Fibroblast of lung (primary cell): ENCODE results near the gene PIGR. TPM values are rescaled to one million over a fixed set of nuclear protein-coding genes. Genes with fewer than 3 reads are reported as not detected.
A peak's percentile ranks its signal among the peaks of the same experiment; 100 is the strongest.

Experiments
- DNase-seq, 2 donors: peaks; one replicate each; pipeline versions ENCODE4 v3.0.0 to v3.0.0-alpha.2; 2010; ENCODE audit warnings: low read depth in 2 of 2
- H2AFZ ChIP-seq: 2 replicates; pipeline ENCODE4 v1.5.1; 2012; ENCODE audit warnings: low read length, control low read depth, inconsistent platforms
- H3K27ac ChIP-seq: 2 replicates; pipeline ENCODE4 v1.5.1; 2011; ENCODE audit warnings: low read length, control low read depth; ENCODE audit not compliant: insufficient read depth
- H3K27me3 ChIP-seq: 2 replicates; pipeline ENCODE4 v1.5.1; 2011; ENCODE audit warnings: mild to moderate bottlenecking, low read length; ENCODE audit not compliant: control insufficient read depth, insufficient read depth
- H3K36me3 ChIP-seq: 2 replicates; pipeline ENCODE4 v1.5.1; 2011; ENCODE audit warnings: low read length; ENCODE audit not compliant: control insufficient read depth, insufficient read depth
- H3K4me1 ChIP-seq: 2 replicates; pipeline ENCODE4 v1.5.1; 2011; ENCODE audit warnings: low read length; ENCODE audit not compliant: control insufficient read depth, insufficient read depth; ENCODE audit errors: extremely low read depth
- H3K4me2 ChIP-seq: 2 replicates; pipeline ENCODE4 v1.5.1; 2011; ENCODE audit warnings: low read length, control low read depth; ENCODE audit not compliant: insufficient read depth; ENCODE audit errors: extremely low read depth
- H3K4me3 ChIP-seq, 4 experiments: fragments of 200-600 bp in 1 of 4; sonication (generic) in 1 of 4; replicated peaks in 1 of 4; 2 replicates each; pipeline ENCODE4 v1.5.1; 2011 to 2016; ENCODE audit warnings: low read length in 4 of 4, low read depth in 3 of 4, mild to moderate bottlenecking in 3 of 4, control low read depth in 2 of 4, inconsistent platforms in 1 of 4, mixed read lengths in 1 of 4; ENCODE audit not compliant: insufficient read depth in 1 of 4; ENCODE audit errors: control extremely low read depth in 1 of 4
- H3K79me2 ChIP-seq: 2 replicates; pipeline ENCODE4 v1.5.1; 2012; ENCODE audit warnings: mild to moderate bottlenecking, low read length, inconsistent platforms; ENCODE audit not compliant: control insufficient read depth, insufficient read depth
- H3K9ac ChIP-seq: 2 replicates; pipeline ENCODE4 v1.5.1; 2011; ENCODE audit warnings: mild to moderate bottlenecking, low read length, control low read depth; ENCODE audit not compliant: insufficient read depth
- H3K9me3 ChIP-seq: 2 replicates; pipeline ENCODE4 v1.5.1; 2012; ENCODE audit warnings: low read depth, low read length; ENCODE audit not compliant: control insufficient read depth, insufficient read depth
- H4K20me1 ChIP-seq: 2 replicates; pipeline ENCODE4 v1.5.1; 2011; ENCODE audit warnings: low read length; ENCODE audit not compliant: control insufficient read depth, insufficient read depth; ENCODE audit errors: extremely low read depth
- CTCF ChIP-seq, 2 donors: IDR thresholded peaks in 1 of 2; conservative IDR thresholded peaks in 1 of 2; 1 replicate in 1 of 2; 2 replicates in 1 of 2; pipeline ENCODE4 v1.5.1; 2011 to 2012; ENCODE audit warnings: low read length in 2 of 2, control low read depth in 1 of 2, inconsistent platforms in 1 of 2, low read depth in 1 of 2, mild to moderate bottlenecking in 1 of 2
- EZH2 ChIP-seq: IDR thresholded peaks from 2 replicates; pipeline ENCODE4 v1.5.1; 2012; ENCODE audit warnings: low read length, control low read depth, mild to moderate bottlenecking; ENCODE audit errors: missing control alignments
- polyA plus RNA-seq, 2 donors: library from polyadenylated mRNA; depleted of rRNA in 1 of 2; stranded (reverse) in 1 of 2; unstranded in 1 of 2; fragments of >200 nt; gene quantifications; 2 replicates each; pipeline ENCODE4 v1.2.1, GENCODE V29; 2011 to 2012; ENCODE audit warnings: missing spikeins in 1 of 2
- total RNA-seq: library from RNA; depleted of rRNA; stranded (reverse); fragments of >200 nt; gene quantifications from 2 replicates; pipeline ENCODE4 v1.2.1, GENCODE V29; 2014

The PIGR gene
- total and polyA plus RNA-seq, 2 donors (not counting 1 experiment from before 2014, with no cell fraction given): not detected

GRCh38 chr1:206955476-206956451, 9.5 kb upstream of the PIGR start:
- Histone ChIP-seq H3K27ac (no peak overlapping the region), H4K20me1 (no peaks in the 10 kb centered on the region), H3K79me2 (no peaks in the 10 kb centered on the region), H3K27me3 (peaks cover 2% of the 10 kb centered on the region), H3K36me3 (no peaks in the 10 kb centered on the region), H2AFZ (no peak overlapping the region), H3K4me3 (no peak overlapping the region), H3K4me2 (no peak overlapping the region), H3K4me1 (no peaks in the 10 kb centered on the region), H3K9ac (no peak overlapping the region), H3K9me3 (no peaks in the 10 kb centered on the region)
- no peak for TF ChIP-seq EZH2
- no peak for TF ChIP-seq CTCF (conservative IDR thresholded peaks at IDR 0.05 in 1 of 2, IDR thresholded peaks at IDR 0.05 in 1 of 2; ENCODE audit: low read depth in 1 of 2, low read length in 2 of 2)
- peak; percentile 9 to 12 for DNase-seq

GRCh38 chr1:206954459-206955342, 8.4 kb upstream of the PIGR start:
- no peak overlapping the region for H3K9ac ChIP-seq
- H3K4me3 ChIP-seq: no peak overlapping the region
- no peak overlapping the region for H3K4me2 ChIP-seq
- no peak overlapping the region for H2AFZ ChIP-seq
- H4K20me1 ChIP-seq: no peaks in the 10 kb centered on the region
- TF ChIP-seq EZH2 (no peak), CTCF (conservative IDR thresholded peaks at IDR 0.05 in 1 of 2, IDR thresholded peaks at IDR 0.05 in 1 of 2; ENCODE audit: low read depth in 1 of 2, low read length in 2 of 2) (no peak)
- no peaks in the 10 kb centered on the region for H3K9me3 ChIP-seq
- no peaks in the 10 kb centered on the region for H3K4me1 ChIP-seq
- DNase-seq: no peak
- no peak overlapping the region for H3K27ac ChIP-seq
- H3K79me2 ChIP-seq: no peaks in the 10 kb centered on the region
- peaks cover 2% of the 10 kb centered on the region for H3K27me3 ChIP-seq
- no peaks in the 10 kb centered on the region for H3K36me3 ChIP-seq

GRCh38 chr1:206953626-206954025, 7.4 kb upstream of the PIGR start:
- no peaks in the 10 kb centered on the region for H3K36me3 ChIP-seq
- no peak for DNase-seq
- no peak for TF ChIP-seq CTCF (conservative IDR thresholded peaks at IDR 0.05 in 1 of 2, IDR thresholded peaks at IDR 0.05 in 1 of 2; ENCODE audit: low read depth in 1 of 2, low read length in 2 of 2)
- no peak for TF ChIP-seq EZH2
- no peak overlapping the region for H3K27ac ChIP-seq
- H3K9me3 ChIP-seq: no peaks in the 10 kb centered on the region
- no peak overlapping the region for H3K9ac ChIP-seq
- no peak overlapping the region for H3K4me3 ChIP-seq
- H3K79me2 ChIP-seq: no peaks in the 10 kb centered on the region
- H4K20me1 ChIP-seq: no peaks in the 10 kb centered on the region
- no peak overlapping the region for H3K4me2 ChIP-seq
- H2AFZ ChIP-seq: no peak overlapping the region
- no peaks in the 10 kb centered on the region for H3K4me1 ChIP-seq
- H3K27me3 ChIP-seq: peaks cover 2% of the 10 kb centered on the region
